Smooth muscle cell (in vitro differentiated cells): Measurements from ENCODE around the gene PSMB4. TPM values are rescaled to one million over a fixed set of nuclear protein-coding genes. Genes with fewer than 3 reads are reported as not detected.
"Not testable (repeated sequence)": the region's sequence is repeated elsewhere in the genome, so short reads cannot be mapped to it uniquely, and the experiment has no call there.

ENCODE experiments used
- DNase-seq: peaks from one replicate; lab custom pipeline; 2025; ENCODE audit not compliant: unreplicated experiment; lab: John Stamatoyannopoulos, UW
- H2AFZ ChIP-seq: fragments of 200-600 bp; sonication (generic); 2 replicates; pipeline ENCODE4 v1.6.0; 2016; ENCODE audit warnings: antibody characterized with exemption, low read depth, mild to moderate bottlenecking
- H3F3A ChIP-seq: fragments of 200-600 bp; sonication (generic); 2 replicates; pipeline ENCODE4 v1.6.0; 2017; ENCODE audit warnings: antibody characterized with exemption, low read depth
- H3K27ac ChIP-seq: fragments of 200-600 bp; sonication (generic); 2 replicates; pipeline ENCODE4 v1.5.1; 2016; ENCODE audit warnings: low read depth, mild to moderate bottlenecking
- H3K27me3 ChIP-seq: fragments of 200-600 bp; sonication (generic); 2 replicates; pipeline ENCODE4 v1.6.1; 2016; ENCODE audit warnings: low read depth, mild to moderate bottlenecking
- H3K36me3 ChIP-seq: fragments of 200-600 bp; sonication (generic); 2 replicates; pipeline ENCODE4 v1.5.1; 2016; ENCODE audit warnings: low read depth
- H3K4me1 ChIP-seq: fragments of 200-600 bp; sonication (generic); 2 replicates; pipeline ENCODE4 v1.5.1; 2016; ENCODE audit warnings: low read depth
- H3K4me2 ChIP-seq: fragments of 200-600 bp; sonication (generic); 2 replicates; pipeline ENCODE4 v1.6.0; 2016; ENCODE audit warnings: mild to moderate bottlenecking
- H3K4me3 ChIP-seq: fragments of 200-600 bp; sonication (generic); 2 replicates; pipeline ENCODE4 v1.5.1; 2016; ENCODE audit warnings: mild to moderate bottlenecking
- H3K79me2 ChIP-seq: fragments of 200-600 bp; sonication (generic); 2 replicates; pipeline ENCODE4 v1.6.0; 2016; ENCODE audit warnings: low read depth, mild to moderate bottlenecking
- H3K9ac ChIP-seq: fragments of 200-600 bp; sonication (generic); 2 replicates; pipeline ENCODE4 v1.6.0; 2016; ENCODE audit warnings: low read depth
- H3K9me3 ChIP-seq: fragments of 200-600 bp; sonication (generic); replicated peaks from 2 replicates; pipeline ENCODE4 v1.5.1; 2016; ENCODE audit warnings: low read depth
- H4K20me1 ChIP-seq: fragments of 200-600 bp; sonication (generic); 2 replicates; pipeline ENCODE4 v1.6.0; 2016; ENCODE audit warnings: low read depth
- WGBS: methylation state at CpG from one replicate; pipeline ENCODE4 v1.1.7; 2016; ENCODE audit warnings: low lambda C conversion rate; 5-methylcytosine and 5-hydroxymethylcytosine counted together
- polyA plus RNA-seq: library from polyadenylated mRNA; unstranded; fragments of >200 nt; fragmentation: Nextera tagmentation; extraction: Ambion mirVana; gene quantifications from 2 replicates; pipeline ENCODE4 v1.2.1, GENCODE V29; 2016
- total RNA-seq: library from RNA; depleted of rRNA; stranded (reverse); fragments of >200 nt; gene quantifications from 2 replicates; pipeline ENCODE4 v1.2.3, GENCODE V29; 2014
- TF ChIP-seq, protein P1 (sequence below): fragments of 200-600 bp; sonication (generic); IDR thresholded peaks from 2 replicates; pipeline ENCODE4 v1.5.1; 2017; ENCODE audit warnings: borderline replicate concordance, mild to moderate bottlenecking, antibody characterized with exemption; ENCODE audit not compliant: insufficient read depth, poor library complexity, severe bottlenecking

Gene PSMB4
- total and polyA plus RNA-seq, 2 experiments from 2014 or later, result 88.6 to 316 TPM

DNA sequence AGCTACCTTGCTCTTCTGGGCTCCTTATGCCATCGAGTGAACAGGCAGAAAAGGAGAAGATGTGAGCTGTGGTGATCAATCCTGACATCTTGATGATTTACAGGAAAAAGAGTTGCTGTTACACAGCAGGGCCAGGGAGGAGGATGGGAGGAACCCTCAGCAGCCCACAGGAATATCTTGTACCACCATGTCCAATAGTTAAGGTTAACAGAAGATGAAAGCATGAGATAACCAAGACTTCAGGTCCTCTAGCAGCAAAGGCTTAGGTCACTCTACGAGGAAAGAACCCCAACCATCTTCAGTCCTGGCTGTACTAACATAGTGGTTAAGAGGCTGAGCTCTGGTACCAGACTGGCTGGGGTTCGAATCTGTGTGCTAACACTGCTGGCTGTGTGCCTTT, 14.8 kb upstream of the PSMB4 start:
- TF ChIP-seq, protein P1, sequence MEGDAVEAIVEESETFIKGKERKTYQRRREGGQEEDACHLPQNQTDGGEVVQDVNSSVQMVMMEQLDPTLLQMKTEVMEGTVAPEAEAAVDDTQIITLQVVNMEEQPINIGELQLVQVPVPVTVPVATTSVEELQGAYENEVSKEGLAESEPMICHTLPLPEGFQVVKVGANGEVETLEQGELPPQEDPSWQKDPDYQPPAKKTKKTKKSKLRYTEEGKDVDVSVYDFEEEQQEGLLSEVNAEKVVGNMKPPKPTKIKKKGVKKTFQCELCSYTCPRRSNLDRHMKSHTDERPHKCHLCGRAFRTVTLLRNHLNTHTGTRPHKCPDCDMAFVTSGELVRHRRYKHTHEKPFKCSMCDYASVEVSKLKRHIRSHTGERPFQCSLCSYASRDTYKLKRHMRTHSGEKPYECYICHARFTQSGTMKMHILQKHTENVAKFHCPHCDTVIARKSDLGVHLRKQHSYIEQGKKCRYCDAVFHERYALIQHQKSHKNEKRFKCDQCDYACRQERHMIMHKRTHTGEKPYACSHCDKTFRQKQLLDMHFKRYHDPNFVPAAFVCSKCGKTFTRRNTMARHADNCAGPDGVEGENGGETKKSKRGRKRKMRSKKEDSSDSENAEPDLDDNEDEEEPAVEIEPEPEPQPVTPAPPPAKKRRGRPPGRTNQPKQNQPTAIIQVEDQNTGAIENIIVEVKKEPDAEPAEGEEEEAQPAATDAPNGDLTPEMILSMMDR, result no peak
- no peaks in the 10 kb centered on the region for H4K20me1 ChIP-seq

DNA sequence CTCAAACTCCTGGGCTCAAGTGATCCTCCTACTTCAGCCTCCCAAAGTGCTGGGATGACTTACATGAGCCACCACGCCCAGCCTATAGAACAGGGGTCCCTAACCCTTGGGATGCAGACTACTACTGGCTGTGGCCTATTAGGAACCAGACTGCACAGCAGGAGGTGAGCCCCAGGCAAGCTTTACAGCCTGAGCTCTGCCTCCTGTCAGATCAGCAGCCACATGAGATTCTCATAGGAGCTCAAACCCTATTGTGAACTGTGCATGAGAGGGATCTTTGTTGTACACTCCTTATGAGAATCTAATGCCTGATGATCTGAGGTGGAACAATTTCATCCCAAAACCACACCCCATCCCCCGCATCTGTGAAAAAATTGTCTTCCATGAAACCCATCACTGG, 13.4 kb upstream of the PSMB4 start:
- H3K9ac ChIP-seq, result no peak overlapping the region
- no peaks in the 10 kb centered on the region for H3K4me1 ChIP-seq
- no peak overlapping the region for H3K27ac ChIP-seq
- TF ChIP-seq, protein P1, result no peak
- no peaks in the 10 kb centered on the region for H3K79me2 ChIP-seq
- H3K9me3 ChIP-seq, result no peaks in the 10 kb centered on the region
- no peak for DNase-seq
- no peak overlapping the region for H3K4me2 ChIP-seq
- no peaks in the 10 kb centered on the region for H3K27me3 ChIP-seq
- no peaks in the 10 kb centered on the region for H3F3A ChIP-seq
- H3K36me3 ChIP-seq, result no peaks in the 10 kb centered on the region
- WGBS, result 93% methylated on average over 2 of the region's 2 CpGs
- no peak overlapping the region for H3K4me3 ChIP-seq
- no peaks in the 10 kb centered on the region for H4K20me1 ChIP-seq
- H2AFZ ChIP-seq, result no peak overlapping the region

More for the DNA sequence above, 14.8 kb upstream of the PSMB4 start:
- Histone ChIP-seq H3K9me3 (no peaks in the 10 kb centered on the region), H3K27me3 (no peaks in the 10 kb centered on the region), H3K36me3 (no peaks in the 10 kb centered on the region), H3K4me1 (no peaks in the 10 kb centered on the region), H3K27ac (no peak overlapping the region), H3K4me3 (no peak overlapping the region), H2AFZ (no peak overlapping the region), H3K9ac (no peak overlapping the region), H3F3A (no peaks in the 10 kb centered on the region), H3K79me2 (no peaks in the 10 kb centered on the region), H3K4me2 (no peak overlapping the region)
- WGBS, result 85% methylated on average over 3 of the region's 3 CpGs
- no peak for DNase-seq

DNA sequence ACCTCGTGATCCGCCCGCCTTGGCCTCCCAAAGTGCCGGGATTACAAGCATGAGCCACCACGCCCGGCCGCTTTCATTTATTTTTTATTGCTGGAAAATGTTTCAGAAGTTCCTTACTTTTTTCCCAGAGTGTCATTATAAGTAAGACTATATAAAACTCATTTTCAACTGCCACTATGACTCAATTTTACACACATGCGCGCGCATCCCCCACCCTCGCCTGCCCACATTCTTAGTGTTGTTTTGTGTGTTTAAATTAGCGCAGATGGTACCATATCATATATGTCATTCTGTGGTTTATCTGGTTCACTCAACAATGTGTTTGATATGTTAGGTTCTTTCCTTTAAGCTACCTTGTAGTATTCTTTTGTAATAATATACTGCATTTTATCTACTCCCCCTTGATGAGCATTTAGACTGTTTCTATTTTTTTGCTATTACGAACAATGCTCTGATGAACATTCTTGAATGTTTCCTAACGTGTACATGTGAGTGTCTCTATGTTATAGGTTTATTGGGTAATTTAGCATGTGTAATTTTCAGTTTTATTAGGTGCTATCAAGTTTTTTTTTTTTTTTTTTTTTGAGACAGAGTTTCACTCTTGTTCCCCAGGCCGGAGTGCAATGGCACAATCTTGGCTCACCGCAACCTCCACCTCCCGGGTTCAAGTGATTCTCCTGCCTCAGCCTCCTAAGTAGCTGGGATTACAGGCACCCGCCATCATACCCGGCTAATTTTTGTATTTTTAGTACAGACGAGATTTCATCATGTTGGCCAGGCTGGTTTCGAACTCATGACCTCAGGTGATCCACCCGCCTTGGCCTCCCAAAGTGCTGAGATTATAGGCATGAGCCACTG, 8.9 kb upstream of the PSMB4 start:
- not testable (repeated sequence) for H3F3A ChIP-seq, H2AFZ ChIP-seq, H3K9me3 ChIP-seq, H3K9ac ChIP-seq, H4K20me1 ChIP-seq, H3K4me1 ChIP-seq, H3K79me2 ChIP-seq, H3K27me3 ChIP-seq, H3K27ac ChIP-seq, H3K4me3 ChIP-seq, H3K4me2 ChIP-seq, DNase-seq, H3K36me3 ChIP-seq
- 94% methylated on average over 22 of the region's 22 CpGs for WGBS

DNA sequence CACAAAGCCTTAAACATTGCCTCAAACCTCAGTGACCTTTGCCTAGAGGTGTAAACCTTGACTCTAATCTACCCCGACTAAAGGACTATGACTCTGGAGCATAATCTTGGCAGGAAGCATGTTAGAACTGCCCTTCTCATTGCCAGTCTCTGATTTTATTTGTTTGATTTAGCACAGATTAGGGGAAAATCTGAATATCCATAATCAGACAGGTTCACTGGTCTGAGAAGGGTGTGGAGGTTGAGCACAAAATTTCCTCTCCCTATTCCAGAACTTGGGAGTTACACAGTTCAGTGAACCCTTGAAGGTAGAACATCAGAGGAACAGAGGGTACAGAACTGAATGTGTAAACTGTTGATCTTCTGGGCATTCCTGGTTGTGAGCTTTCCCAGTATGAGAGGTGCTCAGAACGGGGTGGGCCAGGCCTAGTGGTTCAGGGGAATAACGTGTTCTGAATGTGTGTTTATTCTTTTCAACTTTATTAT, 8.3 kb upstream of the PSMB4 start:
- Histone ChIP-seq H3K4me3 (no peak overlapping the region), H4K20me1 (no peaks in the 10 kb centered on the region), H3K4me1 (no peaks in the 10 kb centered on the region), H3K4me2 (no peak overlapping the region), H3K9ac (no peak overlapping the region), H3F3A (no peaks in the 10 kb centered on the region), H3K79me2 (no peaks in the 10 kb centered on the region), H2AFZ (no peak overlapping the region), H3K27me3 (no peaks in the 10 kb centered on the region), H3K36me3 (no peaks in the 10 kb centered on the region), H3K9me3 (no peaks in the 10 kb centered on the region), H3K27ac (no peak overlapping the region)
- WGBS, result 88% methylated on average over 3 of the region's 3 CpGs
- no peak for DNase-seq
- TF ChIP-seq, protein P1, result no peak
